GM18526 (cell line): ENCODE measurements around the gene KCNK17.

Experiments
- POLR2A ChIP-seq: IDR thresholded peaks from 3 replicates; pipeline ENCODE4 v1.6.1; 2011; ENCODE audit not compliant: insufficient read length; ENCODE audit errors: extremely low read depth

KCNK17 gene

GRCh38 chr6:39296745-39297640, 17.2 kb downstream of the KCNK17 start:
- no peak for TF ChIP-seq POLR2A

GRCh38 chr6:39295611-39296011, 18.6 kb downstream of the KCNK17 start:
- TF ChIP-seq POLR2A = no peak

GRCh38 chr6:39294899-39295298, 19.3 kb downstream of the KCNK17 start:
- TF ChIP-seq POLR2A = no peak

GRCh38 chr6:39294133-39294532, 20.1 kb downstream of the KCNK17 start:
- no peak for TF ChIP-seq POLR2A

GRCh38 chr6:39292637-39293036, 21.6 kb downstream of the KCNK17 start:
- no peak for TF ChIP-seq POLR2A

- no peak for TF ChIP-seq POLR2A
Observed at GRCh38 chr6:39289490-39289889, 24.7 kb downstream of the KCNK17 start.

GRCh38 chr6:39287601-39288000, 26.6 kb downstream of the KCNK17 start:
- TF ChIP-seq POLR2A = no peak

- no peak for TF ChIP-seq POLR2A
Observed at GRCh38 chr6:39282774-39283173, 31.4 kb downstream of the KCNK17 start.

- no peak for TF ChIP-seq POLR2A
Observed at GRCh38 chr6:39281312-39281980, 32.8 kb downstream of the KCNK17 start.

GRCh38 chr6:39280247-39280731, 33.9 kb downstream of the KCNK17 start:
- no peak for TF ChIP-seq POLR2A

- TF ChIP-seq POLR2A = no peak
Observed at GRCh38 chr6:39279539-39279938, 34.7 kb downstream of the KCNK17 start.

- TF ChIP-seq POLR2A = no peak
Observed at GRCh38 chr6:39276379-39276995, 37.7 kb downstream of the KCNK17 start.

- TF ChIP-seq POLR2A = no peak
Observed at GRCh38 chr6:39274903-39275302, 39.3 kb downstream of the KCNK17 start.

- no peak for TF ChIP-seq POLR2A
Observed at GRCh38 chr6:39274471-39274870, 39.7 kb downstream of the KCNK17 start.

GRCh38 chr6:39273406-39273821, 40.8 kb downstream of the KCNK17 start:
- no peak for TF ChIP-seq POLR2A

GRCh38 chr6:39269961-39270360, 44.3 kb downstream of the KCNK17 start:
- TF ChIP-seq POLR2A = no peak
